ENCODE data around the gene CHI3L2. TPM values are rescaled to one million over a fixed set of nuclear protein-coding genes. Genes with fewer than 3 reads are reported as not detected.

CHI3L2 gene
- total RNA-seq, 1 donor, result 6.2 TPM

DNA sequence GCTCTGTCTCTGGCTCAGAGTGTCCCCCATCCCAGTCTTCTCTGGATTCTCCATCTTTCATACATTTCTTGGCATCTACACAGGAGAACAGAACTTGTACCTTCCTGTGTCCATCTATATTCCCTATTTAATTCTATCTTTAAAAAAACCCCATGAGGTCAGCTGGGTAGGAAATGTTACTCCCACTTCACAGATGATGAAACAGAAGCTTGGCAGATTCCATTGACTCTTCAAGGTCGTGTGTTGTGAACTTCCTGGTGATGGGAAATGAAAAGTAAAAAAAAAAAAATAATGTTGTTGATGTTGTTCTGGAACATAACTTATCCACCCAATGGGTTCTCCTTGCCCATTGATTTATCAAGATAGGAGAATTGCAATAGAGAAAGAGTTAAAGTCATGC, 8.9 kb downstream of the CHI3L2 start:
- DNase-seq (ENCODE audit: low read depth), result no peak
- no peak overlapping the region for H3K4me3 ChIP-seq (ENCODE audit: low read depth, low read length)
- TF ChIP-seq, protein P1, sequence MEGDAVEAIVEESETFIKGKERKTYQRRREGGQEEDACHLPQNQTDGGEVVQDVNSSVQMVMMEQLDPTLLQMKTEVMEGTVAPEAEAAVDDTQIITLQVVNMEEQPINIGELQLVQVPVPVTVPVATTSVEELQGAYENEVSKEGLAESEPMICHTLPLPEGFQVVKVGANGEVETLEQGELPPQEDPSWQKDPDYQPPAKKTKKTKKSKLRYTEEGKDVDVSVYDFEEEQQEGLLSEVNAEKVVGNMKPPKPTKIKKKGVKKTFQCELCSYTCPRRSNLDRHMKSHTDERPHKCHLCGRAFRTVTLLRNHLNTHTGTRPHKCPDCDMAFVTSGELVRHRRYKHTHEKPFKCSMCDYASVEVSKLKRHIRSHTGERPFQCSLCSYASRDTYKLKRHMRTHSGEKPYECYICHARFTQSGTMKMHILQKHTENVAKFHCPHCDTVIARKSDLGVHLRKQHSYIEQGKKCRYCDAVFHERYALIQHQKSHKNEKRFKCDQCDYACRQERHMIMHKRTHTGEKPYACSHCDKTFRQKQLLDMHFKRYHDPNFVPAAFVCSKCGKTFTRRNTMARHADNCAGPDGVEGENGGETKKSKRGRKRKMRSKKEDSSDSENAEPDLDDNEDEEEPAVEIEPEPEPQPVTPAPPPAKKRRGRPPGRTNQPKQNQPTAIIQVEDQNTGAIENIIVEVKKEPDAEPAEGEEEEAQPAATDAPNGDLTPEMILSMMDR (IDR thresholded peaks at IDR 0.05; ENCODE audit: insufficient read depth, low read length), result no peak

DNA sequence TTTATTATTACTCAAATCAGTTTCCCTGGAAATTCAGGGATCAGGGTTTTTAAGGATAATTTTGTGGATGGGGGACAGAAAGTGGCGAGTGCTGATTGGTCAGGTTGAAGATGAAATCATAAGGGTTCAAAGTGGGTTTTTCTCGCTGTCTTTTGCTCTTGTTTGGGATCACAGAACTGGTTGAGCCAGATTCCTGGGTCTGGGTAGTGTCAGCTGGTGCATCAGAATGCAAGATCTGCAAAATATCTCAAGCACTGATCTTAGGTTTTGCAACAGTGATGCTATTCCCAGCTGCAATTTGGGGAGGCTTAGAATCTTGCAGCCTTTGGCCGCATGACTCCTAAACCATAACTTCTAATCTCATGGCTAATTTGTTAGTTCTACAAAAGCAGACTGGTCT, 9.3 kb downstream of the CHI3L2 start:
- TF ChIP-seq, protein P1 (IDR thresholded peaks at IDR 0.05; ENCODE audit: insufficient read depth, low read length), result no peak
- H3K4me3 ChIP-seq (ENCODE audit: low read depth, low read length), result no peak overlapping the region

DNA sequence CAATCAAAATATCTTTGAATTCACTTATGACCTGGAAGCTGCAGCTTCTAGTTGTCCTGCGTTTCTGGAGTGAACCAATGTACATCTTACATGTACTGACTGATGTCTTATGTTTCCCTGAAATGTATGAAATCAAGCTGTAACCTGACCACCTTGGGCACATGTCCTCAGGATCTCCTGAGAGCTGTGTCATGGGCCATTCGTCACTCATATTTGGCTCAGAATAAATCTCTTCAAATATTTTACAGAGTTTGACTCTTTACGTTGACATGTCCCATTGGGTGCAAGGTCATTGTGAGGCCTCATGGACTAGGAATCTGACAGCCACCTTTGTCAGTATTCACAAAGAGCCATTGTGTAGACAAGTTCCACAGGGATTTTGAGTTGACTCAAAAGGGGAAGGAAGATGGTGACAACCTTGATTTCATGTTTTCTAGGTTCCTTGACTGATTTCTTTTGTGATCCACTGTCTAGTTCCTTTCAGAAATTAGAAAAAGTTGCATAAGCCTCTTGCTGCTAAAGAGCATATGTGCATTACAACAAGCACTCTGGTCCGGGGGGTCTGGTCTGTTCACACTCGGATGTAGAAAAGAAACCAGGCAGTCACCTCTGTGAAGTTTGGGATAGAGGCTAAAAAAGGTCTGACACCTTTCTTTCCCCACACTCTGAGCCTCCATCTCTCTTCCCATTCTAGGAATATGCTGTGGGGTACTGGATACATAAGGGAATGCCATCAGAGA, 10.7 kb downstream of the CHI3L2 start:
- no peak for DNase-seq (ENCODE audit: low read depth)
- TF ChIP-seq, protein P1 (IDR thresholded peaks at IDR 0.05; ENCODE audit: insufficient read depth, low read length), result no peak
- no peak overlapping the region for H3K4me3 ChIP-seq (ENCODE audit: low read depth, low read length)

More for the DNA sequence above, 9.3 kb downstream of the CHI3L2 start:
- no peak for DNase-seq (ENCODE audit: low read depth)

- TF ChIP-seq, protein P1 (IDR thresholded peaks at IDR 0.05; ENCODE audit: insufficient read depth, low read length), result no peak
- no peak for DNase-seq (ENCODE audit: low read depth)
- no peak overlapping the region for H3K4me3 ChIP-seq (ENCODE audit: low read depth, low read length)
Measured at GRCh38 chr1:111241797-111242196, 14.3 kb downstream of the CHI3L2 start.

GRCh38 chr1:111242805-111243523, 15.5 kb downstream of the CHI3L2 start:
- H3K4me3 ChIP-seq (ENCODE audit: low read depth, low read length), result no peak overlapping the region
- DNase-seq (ENCODE audit: low read depth), result no peak
- TF ChIP-seq, protein P1 (IDR thresholded peaks at IDR 0.05; ENCODE audit: insufficient read depth, low read length), result no peak

DNA sequence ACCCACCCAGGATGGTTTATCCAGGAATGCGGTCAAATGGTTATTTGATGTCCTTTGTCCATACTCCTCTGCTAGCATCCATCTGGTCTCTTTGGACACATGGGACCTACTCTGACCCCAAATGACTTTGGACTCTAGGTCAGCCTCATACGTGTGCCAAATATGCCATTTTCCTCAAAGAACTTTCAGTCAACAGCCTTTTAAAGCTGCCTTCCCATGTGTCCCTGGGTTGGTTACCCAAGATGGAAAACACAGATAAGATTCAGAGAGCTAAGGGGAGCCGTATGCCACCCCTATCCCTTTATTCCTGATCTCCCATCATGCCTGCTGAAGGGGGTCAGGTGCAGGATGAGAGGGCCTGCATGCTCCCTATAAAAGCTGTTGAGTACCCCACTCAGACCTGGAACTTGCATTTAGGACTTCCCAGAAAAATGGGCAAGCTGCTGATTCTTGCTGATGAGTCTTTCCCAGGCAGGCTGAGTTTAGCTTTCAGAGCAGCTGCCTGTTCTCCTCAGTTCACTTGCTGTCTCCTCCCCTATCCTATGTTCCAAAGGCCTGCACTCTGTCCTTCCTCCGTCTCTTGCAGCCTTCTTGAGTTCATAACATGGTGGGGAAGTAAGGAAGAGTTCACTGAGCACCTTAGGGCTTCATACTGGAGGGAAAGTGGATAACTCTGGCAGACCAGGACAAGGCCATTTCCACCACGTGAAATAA, 19.8 kb downstream of the CHI3L2 start:
- H3K4me3 ChIP-seq (ENCODE audit: low read depth, low read length), result no peak overlapping the region
- TF ChIP-seq, protein P1 (IDR thresholded peaks at IDR 0.05; ENCODE audit: insufficient read depth, low read length), result no peak
- no peak for DNase-seq (ENCODE audit: low read depth)

Data from fibroblast of the aortic adventitia (primary cell).